SIG-M5 (cell line): ENCODE results near the gene PRADC1.

Experiments
- DNase-seq: peaks from one replicate; lab custom pipeline; 2025; lab: John Stamatoyannopoulos, UW

Gene PRADC1

DNA sequence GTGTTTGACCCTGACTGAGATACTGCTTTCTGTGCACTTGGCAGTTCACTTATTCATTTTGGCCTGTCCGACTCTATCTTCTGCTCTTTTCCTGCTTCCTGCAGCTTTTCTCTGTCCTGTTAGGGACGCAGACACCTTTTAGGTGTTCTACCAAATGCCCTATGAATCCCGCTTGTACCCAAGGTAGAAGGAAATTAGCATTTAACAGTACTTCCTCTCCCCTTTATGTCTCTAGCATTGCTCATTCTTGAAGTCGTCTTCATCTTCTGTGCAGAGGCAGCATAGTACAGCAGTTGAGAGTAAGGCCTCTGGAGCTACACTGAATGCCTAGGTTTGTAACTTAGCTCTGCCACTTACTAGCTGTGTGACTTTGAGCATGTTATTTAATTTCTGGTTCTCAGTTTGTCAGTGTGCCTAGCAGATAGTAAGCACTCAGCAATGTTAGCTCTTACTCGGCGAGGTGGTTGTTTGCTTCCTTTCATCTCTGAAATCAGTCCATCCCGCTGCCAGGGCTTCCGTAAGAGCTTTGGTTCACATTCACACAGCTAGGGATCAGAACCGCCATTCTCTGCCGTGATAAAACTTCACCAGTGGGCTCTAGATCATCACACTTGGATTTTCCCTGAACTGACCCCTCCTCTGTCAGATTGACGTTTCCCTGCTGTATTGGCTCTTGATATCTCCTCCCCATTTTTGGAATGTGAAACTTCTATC, 2.4 kb upstream of the PRADC1 start:
- DNase-seq = no peak

- peak; percentile 56 for DNase-seq
These were observed 1.1 kb upstream of the PRADC1 start, which contains the start of gene CCT7 for GRCh38 chr2:73233932-73234832. TSS of gene CCT7 (plus strand) at chr2:73234308. CDS start at chr2:73234379, 71 bp downstream.

DNA sequence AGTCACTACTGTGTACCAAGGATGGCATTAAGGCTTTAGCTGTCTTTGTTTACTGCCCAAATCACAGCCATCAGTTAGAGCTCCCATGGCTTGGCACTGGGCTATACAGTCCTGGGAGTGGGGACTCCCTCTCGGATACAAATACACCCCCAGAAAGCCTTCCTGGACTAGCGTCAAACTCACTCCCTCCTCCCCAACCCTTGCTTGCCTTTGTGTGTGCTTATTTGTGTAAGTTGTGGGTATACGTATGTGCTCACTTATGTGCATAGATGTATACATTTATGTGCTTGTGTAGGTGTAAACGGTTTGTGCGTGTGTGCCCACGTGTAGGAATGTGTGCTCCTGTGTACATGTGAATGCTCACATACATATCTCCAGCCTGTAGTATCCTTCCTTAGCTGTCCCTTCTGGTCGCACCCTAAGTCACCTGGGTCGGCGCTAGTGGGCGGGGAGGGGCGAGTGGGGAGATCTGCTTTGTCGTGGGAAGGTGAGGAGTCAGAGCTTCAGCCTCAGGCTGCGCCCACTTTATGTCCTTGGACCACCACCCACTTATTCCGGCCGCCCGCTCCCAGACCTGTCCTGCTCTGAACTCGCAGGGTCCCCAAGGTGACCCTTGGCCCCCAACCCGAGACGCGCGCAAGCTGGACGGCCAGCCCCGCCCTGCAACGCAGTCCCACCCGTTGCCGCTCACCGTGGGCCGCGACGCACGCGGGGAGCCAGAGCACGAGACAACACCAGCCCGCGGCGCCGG, 461 bp downstream of the PRADC1 start:
- no peak for DNase-seq

DNA sequence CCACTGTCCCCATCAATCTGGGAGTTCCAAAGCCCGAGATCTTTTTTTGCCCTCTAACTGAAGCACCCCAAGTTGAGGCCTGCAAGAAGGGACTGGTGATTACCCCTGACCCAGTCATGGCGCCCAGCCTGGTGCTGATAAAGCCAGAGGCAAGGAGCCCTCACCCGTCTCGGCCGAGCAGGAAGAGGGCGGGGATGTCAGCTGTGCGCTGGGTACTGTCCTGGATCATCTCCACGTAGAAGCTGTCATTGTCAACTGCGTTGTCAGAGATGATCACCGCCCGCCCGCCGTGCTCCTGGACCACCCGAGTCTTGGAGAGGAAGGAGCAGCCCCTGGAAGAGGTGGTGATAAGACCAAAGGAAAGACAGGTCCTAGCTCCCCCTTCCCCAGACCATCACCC, 4.4 kb downstream of the PRADC1 start:
- no peak for DNase-seq

DNA sequence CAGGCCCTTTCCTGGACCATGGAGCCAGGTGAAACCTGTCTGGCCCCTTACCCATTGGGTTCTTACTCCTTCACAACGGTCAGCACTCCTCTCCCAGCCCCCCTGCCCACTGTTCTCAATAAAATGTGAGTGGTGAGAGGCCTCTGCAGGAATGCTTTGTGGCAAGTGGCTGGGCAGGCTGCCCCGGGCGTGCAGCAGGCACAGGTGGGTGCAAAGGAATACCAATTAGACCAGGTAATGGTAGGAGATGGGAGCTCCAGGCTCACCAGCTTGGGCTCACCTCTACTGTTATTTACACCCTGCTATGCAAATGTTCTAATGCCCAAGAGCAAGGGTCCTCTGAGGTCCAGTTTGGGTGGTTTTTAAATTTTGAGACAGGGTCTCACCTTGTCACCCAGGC, 6.0 kb downstream of the PRADC1 start:
- no peak for DNase-seq

DNA sequence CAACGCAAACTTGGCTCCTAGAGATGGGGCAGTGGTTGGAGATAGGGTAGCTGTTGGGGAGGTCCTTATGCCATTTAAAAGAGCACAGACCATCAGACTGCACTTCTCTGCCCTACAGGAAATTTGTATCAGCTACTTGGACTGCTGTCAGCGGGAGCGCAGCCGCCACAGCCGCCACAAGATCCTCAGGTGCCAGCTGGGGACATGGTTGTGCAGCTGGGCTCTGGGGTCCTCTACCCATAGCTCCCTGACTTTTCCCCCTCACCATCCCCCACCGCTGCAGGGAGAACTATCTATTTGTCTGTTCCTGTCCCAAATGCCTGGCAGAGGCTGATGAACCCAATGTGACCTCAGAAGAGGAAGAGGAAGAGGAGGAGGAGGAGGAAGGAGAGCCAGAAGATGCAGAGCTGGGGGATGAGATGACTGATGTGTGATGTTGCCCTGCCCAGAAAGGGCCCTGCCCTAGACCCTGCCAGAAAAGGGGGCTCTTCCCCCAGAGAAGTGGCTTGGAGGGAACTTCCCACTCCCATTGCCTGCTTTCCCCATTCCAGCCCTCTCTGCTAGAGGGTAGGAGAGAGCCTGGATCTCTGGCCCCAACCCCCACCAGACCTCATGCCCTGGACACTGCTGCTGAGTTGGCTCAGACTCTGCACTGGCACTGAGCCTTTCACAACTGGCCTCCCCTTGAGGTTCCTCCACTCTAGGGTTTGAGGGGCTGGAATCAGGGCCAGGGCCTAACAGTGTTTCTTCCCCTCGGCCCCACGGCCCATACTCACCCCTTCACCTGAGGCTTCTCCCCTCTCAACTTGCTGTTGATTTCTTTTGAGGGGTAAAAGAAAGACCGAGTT, 7.3 kb downstream of the PRADC1 start:
- DNase-seq = no peak

GRCh38 chr2:73223821-73224220, 9.2 kb downstream of the PRADC1 start:
- no peak for DNase-seq

- no peak for DNase-seq
These were observed 14.7 kb downstream of the PRADC1 start for GRCh38 chr2:73218298-73218697.

- DNase-seq = no peak
These were observed 15.2 kb downstream of the PRADC1 start for GRCh38 chr2:73217826-73218225.

DNA sequence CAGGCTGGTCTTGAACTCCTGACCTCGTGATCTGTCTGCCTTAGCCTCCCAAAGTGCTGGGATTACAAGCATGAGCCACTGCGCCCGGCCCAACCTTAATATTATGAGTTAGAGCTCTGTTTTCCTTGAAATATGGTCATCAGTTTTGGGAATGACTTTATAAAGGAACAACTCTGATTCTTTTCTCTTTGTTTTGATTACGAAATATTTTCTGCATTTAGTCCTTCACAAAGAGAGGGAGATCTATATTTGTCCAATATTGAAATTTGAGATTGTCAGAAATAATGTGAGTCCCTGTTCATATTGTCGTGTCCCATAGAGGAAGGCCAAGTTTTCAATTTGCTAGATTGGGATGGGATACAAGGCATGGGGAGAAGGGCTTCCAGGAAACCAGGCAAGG, 15.9 kb downstream of the PRADC1 start:
- no peak for DNase-seq

- DNase-seq = no peak
These were observed 17.8 kb downstream of the PRADC1 start for GRCh38 chr2:73215254-73215653.

DNA sequence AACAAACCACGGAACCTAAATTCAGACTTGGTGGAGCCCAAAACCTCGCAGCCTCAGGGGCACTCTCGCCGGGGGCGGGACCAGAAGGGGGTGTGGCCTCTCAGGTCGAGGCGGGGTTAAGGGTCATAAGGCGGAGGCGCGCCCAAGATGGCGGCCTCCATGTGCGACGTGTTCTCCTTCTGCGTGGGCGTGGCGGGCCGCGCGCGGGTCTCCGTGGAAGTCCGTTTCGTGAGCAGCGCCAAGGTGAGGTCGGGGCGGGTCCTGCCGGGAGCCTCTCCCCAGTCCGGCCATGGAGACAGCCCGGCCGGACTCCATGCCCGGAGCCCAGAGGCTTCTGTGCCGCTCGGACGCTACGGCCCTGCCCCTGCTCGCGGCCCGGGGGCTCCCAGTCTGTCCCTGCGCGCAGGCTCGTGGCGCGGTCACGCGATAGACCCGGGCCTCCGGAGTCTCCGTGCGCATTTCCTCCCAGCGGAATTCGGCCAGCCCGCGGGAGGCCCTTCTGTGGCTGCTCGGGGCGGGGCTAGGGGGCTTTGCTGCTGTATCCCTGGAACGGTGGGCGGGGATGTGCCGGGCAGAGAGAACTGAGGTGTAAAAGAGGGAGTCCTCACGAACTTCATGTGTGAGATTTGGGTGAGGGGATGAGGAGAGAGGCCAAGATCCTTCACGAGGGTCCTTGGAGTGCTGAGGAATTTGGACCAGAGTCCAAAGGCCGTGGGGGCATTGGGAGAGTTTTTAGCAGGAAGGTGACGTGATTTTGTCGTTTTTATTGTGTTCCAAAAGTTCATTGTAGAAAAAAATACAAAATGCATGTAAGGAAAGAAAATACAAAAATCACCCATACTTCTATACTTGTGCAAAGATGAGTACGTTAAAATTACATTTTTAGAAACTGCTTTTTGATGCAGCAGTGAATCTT, 18.7 kb downstream of the PRADC1 start, which contains the start of gene SMYD5:
TSS of gene SMYD5 (plus strand) at position 126 of the 916 bp plus-strand sequence. CDS start at position 148, 22 bp downstream.
- peak; percentile 35 for DNase-seq

DNA sequence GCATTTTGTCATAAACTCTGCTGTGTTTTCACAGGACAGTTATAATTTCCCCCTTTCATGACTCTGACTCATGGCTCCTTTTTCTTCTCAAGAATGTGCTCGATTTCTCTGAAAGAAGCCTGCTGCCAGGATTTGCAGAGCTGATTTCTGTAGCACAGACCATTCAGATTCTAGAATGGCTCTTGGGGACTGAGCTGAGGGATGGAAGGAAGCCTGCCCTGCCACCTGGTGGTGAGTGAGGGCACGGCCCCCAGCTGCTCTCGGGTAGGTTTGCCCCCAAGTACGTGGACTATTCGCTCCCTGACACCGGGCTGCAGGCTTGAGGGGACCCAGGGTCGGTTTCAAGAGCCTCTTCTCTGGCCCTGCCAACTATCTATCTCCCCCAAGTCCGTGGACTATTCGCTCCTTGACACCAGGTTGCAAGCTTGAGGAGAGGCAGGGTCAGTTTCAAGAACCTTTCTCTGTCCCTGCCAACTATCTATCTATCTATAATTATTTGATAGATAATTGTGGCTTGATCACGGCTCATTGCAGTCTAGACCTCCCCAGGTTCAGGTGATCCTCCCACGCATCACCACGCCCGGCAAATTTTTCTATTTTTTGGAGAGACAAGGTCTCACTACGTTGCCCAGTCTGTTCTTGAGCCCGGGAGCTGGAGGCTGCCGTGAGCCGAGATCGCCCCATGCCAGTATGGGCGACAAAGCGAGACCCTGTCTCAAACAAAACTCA, 20.4 kb downstream of the PRADC1 start:
- DNase-seq = no peak

GRCh38 chr2:73212098-73212447, 21.0 kb downstream of the PRADC1 start:
- DNase-seq = no peak

- no peak for DNase-seq
These were observed 22.3 kb downstream of the PRADC1 start for GRCh38 chr2:73210696-73211095.

- no peak for DNase-seq
These were observed 23.0 kb downstream of the PRADC1 start for GRCh38 chr2:73210019-73210418.

DNA sequence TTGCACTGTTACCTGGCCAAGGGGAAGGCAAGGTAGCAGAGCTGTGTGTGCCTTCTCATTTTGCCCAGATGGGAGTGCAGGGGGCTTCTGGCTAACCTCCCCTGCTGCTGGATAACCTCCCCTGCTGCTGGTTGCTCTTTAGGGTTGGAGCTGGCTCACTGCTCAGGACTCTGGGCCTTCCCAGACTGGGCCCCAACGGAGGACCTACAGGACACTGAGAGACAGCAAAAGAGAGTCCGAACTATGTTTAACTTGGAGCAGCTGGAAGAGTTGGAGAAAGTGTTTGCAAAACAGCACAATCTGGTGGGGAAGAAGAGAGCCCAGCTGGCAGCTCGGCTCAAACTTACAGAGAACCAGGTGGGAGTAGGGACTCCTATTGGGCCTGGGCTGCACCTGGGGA, 24.8 kb downstream of the PRADC1 start:
- no peak for DNase-seq

DNA sequence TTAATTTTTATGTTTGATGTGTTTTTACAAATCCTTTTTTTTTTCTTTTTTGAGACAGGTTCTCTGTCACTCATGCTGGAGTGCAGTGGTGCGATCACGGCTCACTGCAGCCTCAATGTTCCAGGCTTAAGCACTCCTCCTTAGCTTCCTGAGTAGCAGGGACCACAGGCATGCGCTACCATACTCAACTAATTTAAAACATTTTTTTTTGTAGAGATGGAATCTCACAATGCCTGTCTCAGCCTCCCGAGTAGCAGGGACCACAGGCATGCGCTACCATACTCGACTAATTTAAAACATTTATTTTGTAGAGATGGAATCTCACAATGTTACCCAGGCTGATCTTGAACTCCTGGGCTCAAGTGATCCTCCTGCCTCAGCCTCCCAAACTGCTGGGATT, 27.4 kb downstream of the PRADC1 start:
- no peak for DNase-seq

DNA sequence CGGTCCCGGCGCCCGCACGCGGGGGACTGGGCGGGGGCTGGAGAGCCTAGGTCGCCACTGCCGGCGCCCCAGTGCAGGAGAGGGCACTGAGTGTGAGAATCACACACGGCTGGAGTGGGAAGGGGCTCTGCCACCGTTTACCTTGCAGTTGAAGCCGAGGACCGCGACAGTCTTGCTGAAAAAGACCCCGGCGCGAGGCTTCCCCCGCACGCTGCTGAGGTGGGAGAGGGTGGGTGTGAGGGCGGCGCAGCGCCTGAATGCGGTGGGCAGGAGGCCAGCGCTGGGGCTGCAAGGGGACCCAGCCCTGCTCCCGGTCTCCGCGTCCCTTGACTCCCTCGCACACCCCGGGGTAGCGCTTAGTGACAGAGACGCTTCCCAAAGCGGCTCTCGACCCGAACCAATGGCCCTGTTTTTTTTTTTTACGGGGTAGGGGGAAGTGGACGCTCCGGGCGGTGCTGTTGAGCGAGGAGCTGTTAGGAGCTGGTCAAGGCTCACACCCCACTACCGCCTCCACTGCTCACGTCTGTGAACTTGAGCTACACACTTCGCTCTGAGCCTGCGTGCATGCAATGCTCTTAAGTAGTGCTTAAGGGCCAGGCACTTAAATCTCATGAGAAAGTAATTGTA, 29.9 kb downstream of the PRADC1 start:
- DNase-seq = no peak
